Right lobe of liver (tissue), 6 donors: ENCODE measurements around the gene TGM4. TPM values are rescaled to one million over a fixed set of nuclear protein-coding genes. Genes with fewer than 3 reads are reported as not detected.
A peak's percentile ranks its signal among the peaks of the same experiment; 100 is the strongest.

Experiments
- ATAC-seq, 4 donors: fragments of 200-7000 bp; cut with Tn5 transposase; one replicate each; pipeline ENCODE4 v1.9.1; 2020; ENCODE audit warnings: mild to moderate bottlenecking in 4 of 4, moderate library complexity in 4 of 4
- DNase-seq, 3 donors: peaks; one replicate each; pipeline ENCODE4 v3.0.0-alpha.2; 2020
- H3K27ac ChIP-seq, 3 donors: fragments of 200-600 bp; one replicate each; pipeline ENCODE4 v1.8.0; 2022
- H3K27me3 ChIP-seq, 2 donors: fragments of 200-600 bp; one replicate each; pipeline ENCODE4 v1.8.0; 2022
- H3K36me3 ChIP-seq, 4 donors: fragments of 200-600 bp; sonication (generic) in 1 of 4; one replicate each; pipeline versions ENCODE4 v1.5.1 to v1.8.0; 2017 to 2022; ENCODE audit warnings: control low read depth in 1 of 4
- H3K4me1 ChIP-seq, 4 donors: fragments of 200-600 bp; sonication (generic) in 1 of 4; one replicate each; pipeline versions ENCODE4 v1.5.1 to v1.8.0; 2017 to 2022; ENCODE audit warnings: control low read depth in 1 of 4
- H3K4me3 ChIP-seq, 3 donors: fragments of 200-600 bp; one replicate each; pipeline ENCODE4 v1.8.0; 2022
- H3K9me3 ChIP-seq, 4 donors: fragments of 200-600 bp; sonication (generic) in 1 of 4; one replicate each; pipeline versions ENCODE4 v1.5.1 to v1.8.0; 2017 to 2022; ENCODE audit warnings: control low read depth in 1 of 4
- CTCF ChIP-seq, 4 donors: fragments of 200-600 bp in 3 of 4; fragments of 450-650 bp in 1 of 4; IDR thresholded peaks; one replicate each; pipeline versions ENCODE4 v1.5.1 to v1.8.0; 2016 to 2022; ENCODE audit warnings: antibody characterized with exemption in 4 of 4, mild to moderate bottlenecking in 2 of 4
- POLR2A ChIP-seq: fragments of 450-650 bp; IDR thresholded peaks from one replicate; pipeline ENCODE4 v1.6.1; 2017; ENCODE audit warnings: antibody characterized with exemption, mild to moderate bottlenecking
- WGBS: methylation state at CpG from one replicate; pipeline ENCODE4 v1.1.6; 2018; ENCODE audit warnings: low coverage, low lambda C conversion rate; ENCODE audit not compliant: insufficient coverage; ENCODE audit errors: missing lambda C conversion rate; 5-methylcytosine and 5-hydroxymethylcytosine counted together
- intact Hi-C, 2 donors: fragments of 100-400 bp; cut with DNase I; formaldehyde crosslinking; loops; one replicate each; pipeline versions ENCODE4 v1.11.2 to v1.14.1; 2022
- total RNA-seq, 6 experiments: library from RNA; depleted of rRNA in 2 of 6; stranded (reverse); fragments of >200 nt in 2 of 6; fragmentation: NEBNext Ultra II Directional in 3 of 6; extraction: Animal tissue kit (Norgen Biotek cat#: 25700) in 3 of 6; gene quantifications; one replicate each; pipeline versions ENCODE4 v1.1.0 to v1.2.4, GENCODE V29; 2016 to 2023
- donor health status: DM: no; HTN: yes; CAD: no.
- donor health status: DM: no; HTN: no; CAD: no.
- donor health status: DM: no; HTN: no; CAD: no.
- donor health status: DM: no; HTN: yes; CAD: no.
- donor health status: DM: no; HTN: yes; CAD: no.

Gene TGM4
- total RNA-seq, 6 experiments from 2014 or later, result not detected

GRCh38 chr3:44862226-44862637, 12.2 kb upstream of the TGM4 start:
- Histone ChIP-seq H3K9me3 (no peaks in the 10 kb centered on the region), H3K27me3 (no peaks in the 10 kb centered on the region), H3K4me1 (peaks cover 0 to 11% (median 2%) of the 10 kb centered on the region in 4 donors), H3K4me3 (peak overlapping the region; percentile 60 to 77 (median 70)), H3K36me3 (no peaks in the 10 kb centered on the region), H3K27ac (peak overlapping the region in 2 of 3 donors; percentile 85 to 87)
- DNase-seq (no peak), ATAC-seq (peak in 3 of 4 donors; percentile 8 to 34 (median 22))
- 0% methylated on average over 6 of the region's 25 CpGs for WGBS
- TF ChIP-seq POLR2A (no peak), CTCF (IDR thresholded peaks at IDR 0.05) (peak in 1 of 4 donors; percentile 5)
- intact Hi-C loops, result no loop called here

DNA sequence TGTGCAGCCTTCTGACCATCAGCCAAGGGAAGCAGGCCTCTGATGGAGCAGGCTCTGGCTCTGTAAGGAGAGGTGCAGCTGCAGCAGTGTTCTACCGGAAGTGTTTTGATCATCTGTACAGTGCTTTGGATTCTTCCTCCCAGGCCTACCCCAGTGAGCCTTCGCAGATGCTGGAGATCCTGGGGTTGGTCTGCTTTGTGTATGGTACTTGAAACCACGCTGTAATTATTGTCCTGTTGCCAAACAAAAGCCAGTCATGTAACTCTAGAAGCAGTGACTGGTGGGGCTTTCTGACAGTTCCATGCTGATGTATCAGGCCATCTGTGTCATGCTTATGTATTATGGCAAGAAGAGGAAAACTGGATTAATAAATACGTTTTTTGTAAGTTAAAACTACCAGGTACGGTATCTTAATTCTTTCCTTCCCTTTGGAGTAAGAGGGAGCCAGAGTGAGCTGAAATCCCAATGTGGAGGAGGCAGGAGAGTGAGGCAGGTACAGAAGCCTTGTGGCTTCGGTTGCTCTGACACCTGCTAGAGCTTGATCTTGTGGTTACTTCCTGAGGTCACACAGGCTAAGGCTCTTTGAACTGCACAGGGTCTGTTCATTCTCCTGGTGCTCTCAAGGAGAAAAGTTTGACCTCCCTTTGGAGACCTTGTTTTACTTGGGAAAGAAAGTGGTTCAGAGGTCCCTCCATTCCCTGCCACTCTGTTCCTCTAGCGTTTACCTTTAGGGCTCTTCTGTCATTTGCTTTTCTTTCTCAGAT, 9.0 kb upstream of the TGM4 start:
- H3K27me3 ChIP-seq, result no peaks in the 10 kb centered on the region
- intact Hi-C loops, result no loop called here
- 75% methylated on average over 5 of the region's 7 CpGs for WGBS
- H3K36me3 ChIP-seq, result no peaks in the 10 kb centered on the region
- no peak overlapping the region for H3K4me3 ChIP-seq
- no peaks in the 10 kb centered on the region for H3K9me3 ChIP-seq
- ATAC-seq, result no peak
- H3K27ac ChIP-seq, result no peak overlapping the region
- no peak for DNase-seq
- TF ChIP-seq CTCF (IDR thresholded peaks at IDR 0.05) (no peak), POLR2A (no peak)
- peaks cover 0 to 33% (median 7%) of the 10 kb centered on the region in 4 donors for H3K4me1 ChIP-seq

DNA sequence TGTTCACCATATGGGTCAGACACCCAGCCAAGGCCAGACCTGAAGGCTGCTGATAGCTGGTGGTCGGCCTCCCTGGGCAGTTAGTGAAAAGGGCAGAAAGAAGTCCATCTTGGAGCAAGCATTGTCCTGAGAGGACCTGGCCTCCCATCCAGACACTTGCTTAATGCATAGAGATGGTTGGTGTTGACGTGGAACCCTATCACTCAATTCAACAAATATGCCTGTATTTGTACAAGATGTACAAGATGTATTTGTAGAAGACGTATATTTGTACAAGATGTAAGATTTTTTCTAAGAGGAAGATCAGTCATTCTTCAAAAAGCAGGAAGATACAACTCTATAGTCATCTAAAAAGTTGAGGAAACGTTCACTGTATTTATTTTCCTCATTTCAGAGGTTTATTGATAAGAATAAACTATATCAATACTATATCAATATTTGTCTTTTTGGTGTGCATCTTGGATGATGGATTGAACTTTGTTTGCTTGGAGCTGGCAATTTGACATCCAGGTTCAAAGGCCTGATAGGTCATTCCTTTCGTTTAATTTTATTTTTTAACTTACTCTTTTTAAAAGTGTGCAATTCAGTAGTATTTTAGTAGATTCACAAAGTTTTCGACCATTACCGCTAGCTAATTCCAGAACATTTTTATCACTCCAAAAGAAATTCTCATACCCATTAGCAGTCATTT, 6.8 kb upstream of the TGM4 start:
- no peak for DNase-seq
- no peak for TF ChIP-seq CTCF (IDR thresholded peaks at IDR 0.05)
- WGBS, result 50% methylated on average over 6 of the region's 7 CpGs
- Histone ChIP-seq H3K4me3 (no peak overlapping the region), H3K27ac (no peak overlapping the region), H3K9me3 (no peaks in the 10 kb centered on the region), H3K36me3 (no peaks in the 10 kb centered on the region), H3K27me3 (no peaks in the 10 kb centered on the region), H3K4me1 (peaks cover 0 to 38% (median 10%) of the 10 kb centered on the region in 4 donors)
- no peak for ATAC-seq
- intact Hi-C loops, result no loop called here

DNA sequence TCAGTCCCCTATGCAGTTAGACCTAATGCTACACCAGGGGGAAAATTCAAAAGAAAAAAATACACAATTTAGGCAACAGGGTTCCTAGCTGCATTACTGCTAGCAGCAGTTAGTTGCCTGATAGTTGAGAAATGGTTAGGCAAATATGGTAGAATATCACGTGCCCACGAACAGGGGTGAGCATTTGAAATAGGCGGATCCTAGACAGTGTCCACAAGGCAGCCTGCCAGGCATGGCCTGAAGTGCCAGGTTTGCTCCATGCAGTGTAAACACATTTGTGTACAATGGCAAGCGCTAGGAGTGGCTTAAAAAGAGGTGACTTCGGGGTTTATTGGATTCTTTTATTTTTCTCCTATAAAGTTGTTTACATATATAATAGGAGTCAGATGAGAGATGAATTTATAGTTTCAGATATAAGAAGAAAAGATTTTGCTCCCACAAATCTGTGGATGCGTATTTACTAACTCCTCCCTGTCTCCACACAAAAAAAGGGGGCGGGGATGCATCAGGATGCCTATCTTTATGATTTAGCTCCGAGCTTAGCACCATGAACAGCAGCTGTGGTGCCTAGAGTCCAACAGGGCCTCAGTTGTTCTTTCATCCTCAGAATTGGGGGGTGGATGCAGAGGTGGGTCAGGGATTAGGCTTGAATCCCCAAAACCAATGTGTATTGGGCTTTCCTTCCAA, 3.9 kb upstream of the TGM4 start:
- intact Hi-C loops, result no loop called here

More for the DNA sequence above, 3.9 kb upstream of the TGM4 start:
- peak in 1 of 4 donors; percentile 7 for TF ChIP-seq CTCF (IDR thresholded peaks at IDR 0.05)
- TF ChIP-seq POLR2A, result no peak
- Histone ChIP-seq H3K27me3 (no peaks in the 10 kb centered on the region), H3K4me3 (no peak overlapping the region), H3K27ac (peak overlapping the region in 2 of 3 donors; percentile 68 to 72), H3K9me3 (no peaks in the 10 kb centered on the region), H3K36me3 (no peaks in the 10 kb centered on the region), H3K4me1 (peaks cover 0 to 34% (median 9%) of the 10 kb centered on the region in 4 donors)
- peak; percentile 97 to 99 (median 98) for ATAC-seq
- WGBS, result 42% methylated on average over 8 of the region's 8 CpGs
- peak; percentile 91 to 98 (median 96) for DNase-seq
